ENCODE data around the gene LRRFIP1.

DNA sequence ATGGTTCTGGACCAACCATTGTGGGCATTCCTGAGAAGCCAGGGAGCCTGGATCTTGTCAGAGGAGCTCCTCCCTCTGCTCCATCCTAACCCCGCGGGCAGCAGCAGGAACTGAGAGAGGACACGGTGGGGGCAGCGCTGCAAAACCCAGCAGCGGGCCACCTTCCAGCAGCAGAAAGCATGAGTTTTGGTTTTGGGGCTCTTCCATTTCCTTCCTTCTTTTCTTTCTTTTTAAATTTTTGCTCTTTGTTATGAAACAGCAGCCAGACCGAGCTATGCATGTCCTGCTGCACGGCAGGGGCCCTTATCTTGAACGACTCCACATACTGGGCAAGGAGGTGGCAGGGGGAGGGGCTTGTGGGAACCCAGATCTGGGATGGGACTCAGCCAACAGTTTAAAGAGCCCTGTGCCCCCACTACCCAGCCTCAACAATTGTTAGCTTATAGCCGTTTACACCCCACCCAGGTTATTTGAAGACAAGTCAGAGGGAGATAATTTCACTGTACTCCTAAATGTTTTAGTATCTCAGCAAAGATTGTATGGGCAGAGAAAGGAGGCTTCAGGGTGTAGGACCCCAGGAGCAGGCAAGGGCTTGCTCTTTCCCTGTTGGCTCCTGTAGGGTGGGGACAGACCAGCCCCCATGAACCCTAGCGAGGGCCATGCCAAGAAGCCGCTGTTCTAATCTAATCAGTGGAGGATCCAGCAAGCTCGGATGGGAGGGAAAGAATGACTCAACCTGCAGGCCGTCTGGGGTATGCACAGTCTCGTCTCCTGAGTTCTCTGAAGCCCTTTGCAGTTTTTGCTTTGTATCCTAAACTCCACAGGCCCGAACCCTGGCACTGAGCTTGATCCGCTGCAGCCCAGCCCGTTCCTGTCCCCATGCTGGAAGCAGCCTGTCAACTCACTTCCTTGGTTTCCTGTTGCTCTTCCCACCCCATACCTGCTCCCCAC is 75.3 kb downstream of the LRRFIP1 start:
- no peak for TF ChIP-seq EP300 (IDR thresholded peaks at IDR 0.05; ENCODE audit: low read depth)
- no peak for TF ChIP-seq CTCF (IDR thresholded peaks at IDR 0.05)
